Measurements from ENCODE around the gene CARD9.

The CARD9 gene

DNA sequence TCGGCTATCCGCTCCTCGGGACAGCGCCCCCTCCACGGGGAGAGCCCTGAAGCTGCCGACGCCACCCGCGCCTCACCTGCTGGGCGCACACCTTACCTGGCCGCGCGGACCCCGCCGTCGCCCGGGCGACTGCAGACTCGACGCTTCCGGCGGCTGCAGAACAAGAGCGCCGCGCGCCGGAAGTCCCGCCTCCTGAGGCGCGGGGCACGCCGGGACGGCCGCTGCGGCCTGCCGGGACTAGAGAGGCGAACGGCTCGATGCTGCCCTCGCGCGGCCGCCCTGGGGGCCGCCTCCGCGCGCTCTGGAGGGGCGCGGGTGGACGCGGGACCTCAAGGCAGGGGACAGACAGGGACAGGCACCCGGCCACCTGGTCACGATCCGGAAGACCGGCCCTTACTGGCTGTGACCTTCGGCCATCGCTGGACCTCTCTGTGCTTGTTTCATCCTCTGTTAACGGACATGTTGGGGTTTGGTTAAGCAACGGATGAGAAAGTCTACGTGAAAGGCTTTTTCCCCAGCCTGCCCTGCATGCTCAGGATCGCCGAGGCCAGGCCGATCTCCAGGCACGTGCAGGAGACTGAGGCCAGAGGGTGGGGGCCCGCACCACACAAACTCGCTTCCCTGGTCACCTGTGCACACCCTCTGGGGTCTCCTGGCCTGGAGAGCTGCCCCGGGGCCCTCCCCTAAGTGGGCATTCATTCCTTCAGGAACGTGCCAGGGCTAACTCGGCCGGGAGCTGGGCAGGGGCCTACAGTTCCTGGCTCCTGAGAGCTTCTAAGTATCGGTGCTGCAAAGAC is 26.8 kb upstream of the CARD9 start, which contains the start of gene SNAPC4:
TSS of gene SNAPC4 (minus strand) at position 133 of the 797 bp plus-strand sequence. CDS start 1,742 bp downstream, outside the sequence.
- TF ChIP-seq, protein P1, sequence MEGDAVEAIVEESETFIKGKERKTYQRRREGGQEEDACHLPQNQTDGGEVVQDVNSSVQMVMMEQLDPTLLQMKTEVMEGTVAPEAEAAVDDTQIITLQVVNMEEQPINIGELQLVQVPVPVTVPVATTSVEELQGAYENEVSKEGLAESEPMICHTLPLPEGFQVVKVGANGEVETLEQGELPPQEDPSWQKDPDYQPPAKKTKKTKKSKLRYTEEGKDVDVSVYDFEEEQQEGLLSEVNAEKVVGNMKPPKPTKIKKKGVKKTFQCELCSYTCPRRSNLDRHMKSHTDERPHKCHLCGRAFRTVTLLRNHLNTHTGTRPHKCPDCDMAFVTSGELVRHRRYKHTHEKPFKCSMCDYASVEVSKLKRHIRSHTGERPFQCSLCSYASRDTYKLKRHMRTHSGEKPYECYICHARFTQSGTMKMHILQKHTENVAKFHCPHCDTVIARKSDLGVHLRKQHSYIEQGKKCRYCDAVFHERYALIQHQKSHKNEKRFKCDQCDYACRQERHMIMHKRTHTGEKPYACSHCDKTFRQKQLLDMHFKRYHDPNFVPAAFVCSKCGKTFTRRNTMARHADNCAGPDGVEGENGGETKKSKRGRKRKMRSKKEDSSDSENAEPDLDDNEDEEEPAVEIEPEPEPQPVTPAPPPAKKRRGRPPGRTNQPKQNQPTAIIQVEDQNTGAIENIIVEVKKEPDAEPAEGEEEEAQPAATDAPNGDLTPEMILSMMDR (IDR thresholded peaks at IDR 0.05; ENCODE audit: control insufficient read depth, insufficient read depth, low read depth, low read length, missing control alignments) = peak; percentile 55
- DNase-seq (ENCODE audit: low read depth) = peak; percentile 11

DNA sequence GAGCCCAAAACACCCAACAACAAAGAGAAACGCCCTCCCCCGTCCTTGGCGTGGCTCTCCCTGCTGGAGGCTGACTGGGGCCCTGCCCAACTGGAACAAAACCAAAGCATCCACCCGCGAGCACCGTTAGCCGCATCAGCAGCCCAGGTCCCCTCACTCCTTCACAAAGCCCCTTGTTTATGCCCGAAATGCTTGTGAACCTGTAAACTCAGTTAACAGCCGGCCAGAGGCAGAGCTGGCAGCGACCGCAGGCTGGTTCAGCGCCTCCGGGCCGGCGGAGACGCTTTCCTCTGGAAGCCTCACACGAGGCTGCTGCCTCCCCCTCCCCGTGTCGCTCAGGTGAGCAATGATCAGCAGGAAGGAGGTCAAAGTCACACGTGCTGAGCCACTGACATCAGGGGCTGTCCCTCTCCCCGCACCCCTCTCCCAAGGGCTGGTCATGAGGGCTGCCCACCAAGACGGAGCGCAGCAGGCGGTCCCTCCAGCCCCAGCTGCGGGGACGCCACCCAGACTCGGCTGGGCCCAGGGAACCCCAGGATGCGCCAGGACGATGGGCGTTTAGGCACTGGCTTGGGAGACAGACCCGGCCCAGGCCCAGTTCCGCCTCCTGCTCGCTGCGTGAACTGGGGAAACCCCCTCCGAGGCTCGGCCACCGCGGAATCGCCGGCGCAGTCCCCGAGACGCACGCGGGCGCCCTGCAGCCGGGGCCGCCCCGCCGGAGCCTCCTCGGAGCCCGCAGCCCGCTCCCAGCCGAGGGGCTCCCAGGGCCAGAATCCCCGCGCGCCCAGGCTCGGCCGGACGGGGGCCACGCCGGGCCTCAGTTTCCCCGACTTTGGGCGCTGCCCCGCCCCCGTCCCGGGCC is 25.9 kb upstream of the CARD9 start:
- DNase-seq (ENCODE audit: low read depth) = no peak

More for the DNA sequence above, 26.8 kb upstream of the CARD9 start, which contains the start of gene SNAPC4:
- peak within 1 kb of the TSS; percentile 89 for H3K4me3 ChIP-seq (ENCODE audit: control insufficient read depth, low read depth, low read length)

DNA sequence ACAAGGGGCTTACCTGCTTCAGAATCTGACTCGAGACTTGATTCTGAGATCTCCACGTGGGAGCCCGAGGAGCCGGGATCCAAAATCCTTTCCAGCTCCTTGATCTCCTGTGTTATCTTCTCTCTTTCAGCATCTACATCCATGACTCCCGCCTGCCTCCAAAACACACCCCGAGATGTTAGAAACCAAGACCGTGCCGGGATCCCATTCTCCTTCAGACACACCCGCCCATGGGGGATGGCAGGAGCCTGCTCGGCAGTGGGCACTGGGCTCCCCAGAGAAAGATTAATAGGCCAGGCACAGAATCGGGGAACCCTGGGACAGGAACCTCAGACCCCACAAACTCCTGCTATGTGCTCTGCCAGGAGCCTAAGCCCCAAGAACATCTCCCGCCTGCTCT is 24.8 kb upstream of the CARD9 start:
- H3K4me3 ChIP-seq (ENCODE audit: control insufficient read depth, low read depth, low read length) = no peak overlapping the region
- DNase-seq (ENCODE audit: low read depth) = no peak
- TF ChIP-seq, protein P1 (IDR thresholded peaks at IDR 0.05; ENCODE audit: control insufficient read depth, insufficient read depth, low read depth, low read length, missing control alignments) = no peak

More for the DNA sequence above, 25.9 kb upstream of the CARD9 start:
- TF ChIP-seq, protein P1 (IDR thresholded peaks at IDR 0.05; ENCODE audit: control insufficient read depth, insufficient read depth, low read depth, low read length, missing control alignments) = no peak
- peak overlapping the region; percentile 89 for H3K4me3 ChIP-seq (ENCODE audit: control insufficient read depth, low read depth, low read length)

DNA sequence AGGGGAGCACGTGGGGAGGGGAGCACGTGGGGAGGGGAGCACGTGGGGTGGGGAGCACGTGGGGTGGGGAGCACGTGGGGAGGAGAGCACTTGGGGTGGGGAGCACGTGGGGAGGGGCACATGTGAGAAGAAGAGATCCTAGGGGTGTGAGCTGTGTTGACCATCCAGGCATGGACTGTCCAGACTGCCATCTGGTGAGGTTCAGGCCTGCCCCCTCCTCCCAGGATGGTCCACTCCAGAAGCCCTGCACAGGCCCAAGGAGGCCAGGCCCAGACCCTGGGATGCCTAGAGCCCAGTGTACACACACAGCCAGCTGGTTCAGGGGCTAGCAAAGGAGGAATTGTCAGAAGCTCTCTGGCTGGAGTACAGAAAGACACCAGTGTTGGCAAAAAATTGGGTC is 24.2 kb upstream of the CARD9 start:
- TF ChIP-seq, protein P1 (IDR thresholded peaks at IDR 0.05; ENCODE audit: control insufficient read depth, insufficient read depth, low read depth, low read length, missing control alignments) = no peak
- H3K4me3 ChIP-seq (ENCODE audit: control insufficient read depth, low read depth, low read length) = no peak overlapping the region
- no peak for DNase-seq (ENCODE audit: low read depth)

DNA sequence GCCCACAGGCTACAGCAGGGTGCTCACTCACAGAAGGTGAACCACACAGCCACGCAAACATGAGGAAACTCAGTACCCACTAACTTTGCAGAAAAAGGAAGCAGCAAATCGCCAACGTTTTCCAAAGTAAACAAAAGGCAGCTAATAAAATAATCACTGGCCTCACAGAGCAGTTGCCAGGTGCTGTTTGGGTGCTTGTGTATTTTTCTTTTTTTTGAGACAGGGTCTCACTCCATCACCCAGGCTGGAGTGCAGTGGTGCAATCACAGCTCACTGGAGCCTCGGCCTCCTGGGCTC is 22.7 kb upstream of the CARD9 start:
- TF ChIP-seq, protein P1 (IDR thresholded peaks at IDR 0.05; ENCODE audit: control insufficient read depth, insufficient read depth, low read depth, low read length, missing control alignments) = no peak
- DNase-seq (ENCODE audit: low read depth) = no peak
- H3K4me3 ChIP-seq (ENCODE audit: control insufficient read depth, low read depth, low read length) = no peak overlapping the region

DNA sequence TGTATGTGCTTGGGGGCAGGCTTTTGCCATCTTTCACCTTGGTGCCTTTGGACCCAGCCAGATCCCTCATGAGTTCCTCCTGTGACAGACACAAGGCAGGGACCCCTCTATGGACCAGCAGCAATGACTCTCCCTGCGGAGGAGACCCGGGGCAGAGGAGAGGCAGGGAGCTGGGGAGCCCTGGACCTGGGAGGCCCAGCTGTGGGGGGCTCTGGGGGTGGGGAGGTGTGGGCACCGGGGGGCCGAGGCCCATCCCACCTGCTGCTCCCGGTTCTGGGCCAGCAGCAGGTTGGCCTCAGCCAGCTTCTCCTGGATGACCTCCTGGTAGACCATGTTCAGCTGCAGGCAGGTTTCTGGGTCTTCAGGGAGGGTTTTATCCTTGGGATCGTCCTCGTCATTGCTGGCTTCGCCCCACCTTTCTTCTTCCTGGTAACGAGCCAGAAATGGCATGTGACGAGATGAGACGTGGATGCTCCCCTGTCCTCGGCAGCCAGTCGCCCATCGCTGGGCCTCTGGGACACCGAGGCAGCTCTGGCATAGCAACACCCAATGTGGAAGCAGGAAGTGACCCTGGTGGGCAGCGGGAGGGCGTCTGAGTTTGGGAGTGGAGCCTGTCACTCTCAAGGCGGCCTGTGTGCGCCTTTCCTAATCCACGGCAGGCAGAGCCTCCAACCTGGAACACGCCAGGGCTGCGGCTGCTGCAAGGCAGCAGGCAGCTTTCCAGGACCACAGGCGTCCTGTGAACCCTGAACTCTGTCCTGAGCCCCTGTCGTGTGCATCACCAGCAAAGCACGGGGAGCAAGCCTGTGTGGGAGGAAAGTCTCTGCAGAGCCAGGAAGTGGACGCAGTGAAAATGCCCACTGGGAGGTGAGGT is 22.1 kb upstream of the CARD9 start:
- TF ChIP-seq, protein P1 (IDR thresholded peaks at IDR 0.05; ENCODE audit: control insufficient read depth, insufficient read depth, low read depth, low read length, missing control alignments) = no peak
- no peak overlapping the region for H3K4me3 ChIP-seq (ENCODE audit: control insufficient read depth, low read depth, low read length)
- no peak for DNase-seq (ENCODE audit: low read depth)
